ENCODE results near the gene IGFALS.

DNA sequence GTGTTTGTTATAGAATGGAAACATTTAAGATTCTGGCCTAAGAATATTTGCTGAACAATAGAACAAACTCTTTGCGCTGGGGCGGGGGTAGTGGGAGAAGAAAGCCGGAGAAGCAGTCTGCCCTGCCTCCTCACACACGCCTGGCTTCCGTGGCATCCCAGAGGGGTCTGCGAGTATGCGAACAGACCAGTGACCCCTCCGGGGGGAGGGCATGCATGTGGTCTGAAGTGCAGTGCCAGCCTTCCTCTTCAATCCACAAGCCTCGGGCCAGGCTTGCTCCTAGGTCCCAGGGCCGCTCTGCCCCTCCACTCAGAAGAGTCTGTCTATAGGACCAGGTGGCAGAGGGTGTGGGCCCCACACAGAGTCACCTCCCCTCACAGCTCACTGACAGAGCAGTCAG, 14.1 kb upstream of the IGFALS start:
- TF ChIP-seq, protein P1, sequence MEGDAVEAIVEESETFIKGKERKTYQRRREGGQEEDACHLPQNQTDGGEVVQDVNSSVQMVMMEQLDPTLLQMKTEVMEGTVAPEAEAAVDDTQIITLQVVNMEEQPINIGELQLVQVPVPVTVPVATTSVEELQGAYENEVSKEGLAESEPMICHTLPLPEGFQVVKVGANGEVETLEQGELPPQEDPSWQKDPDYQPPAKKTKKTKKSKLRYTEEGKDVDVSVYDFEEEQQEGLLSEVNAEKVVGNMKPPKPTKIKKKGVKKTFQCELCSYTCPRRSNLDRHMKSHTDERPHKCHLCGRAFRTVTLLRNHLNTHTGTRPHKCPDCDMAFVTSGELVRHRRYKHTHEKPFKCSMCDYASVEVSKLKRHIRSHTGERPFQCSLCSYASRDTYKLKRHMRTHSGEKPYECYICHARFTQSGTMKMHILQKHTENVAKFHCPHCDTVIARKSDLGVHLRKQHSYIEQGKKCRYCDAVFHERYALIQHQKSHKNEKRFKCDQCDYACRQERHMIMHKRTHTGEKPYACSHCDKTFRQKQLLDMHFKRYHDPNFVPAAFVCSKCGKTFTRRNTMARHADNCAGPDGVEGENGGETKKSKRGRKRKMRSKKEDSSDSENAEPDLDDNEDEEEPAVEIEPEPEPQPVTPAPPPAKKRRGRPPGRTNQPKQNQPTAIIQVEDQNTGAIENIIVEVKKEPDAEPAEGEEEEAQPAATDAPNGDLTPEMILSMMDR (IDR thresholded peaks at IDR 0.05): no peak
- TF ChIP-seq POLR2AphosphoS5 (IDR thresholded peaks at IDR 0.05; ENCODE audit: insufficient read depth in 1 of 2, low read depth in 1 of 2) (no peak), POLR2A (IDR thresholded peaks at IDR 0.05) (no peak)

Measured in vagina (tissue), 2 donors.